Hepatocyte (in vitro differentiated cells): ENCODE results near the gene PISD. TPM values are rescaled to one million over a fixed set of nuclear protein-coding genes. Genes with fewer than 3 reads are reported as not detected.

Experiments used
- DNase-seq: peaks from one replicate; pipeline ENCODE4 v3.0.0-alpha.2; 2016; ENCODE audit warnings: low spot score
- H2AFZ ChIP-seq: fragments of 200-600 bp; sonication (generic); 2 replicates; pipeline ENCODE4 v1.6.0; 2016; ENCODE audit warnings: antibody characterized with exemption, mild to moderate bottlenecking
- H3K27ac ChIP-seq: fragments of 200-600 bp; sonication (generic); 2 replicates; pipeline ENCODE4 v1.5.1; 2016; ENCODE audit warnings: mild to moderate bottlenecking
- H3K27me3 ChIP-seq: fragments of 200-600 bp; sonication (generic); 2 replicates; pipeline ENCODE4 v1.6.1; 2016
- H3K36me3 ChIP-seq: fragments of 200-600 bp; sonication (generic); replicated peaks from 2 replicates; pipeline ENCODE4 v1.5.1; 2016; ENCODE audit warnings: low read depth; ENCODE audit not compliant: insufficient read depth
- H3K4me1 ChIP-seq: fragments of 200-600 bp; sonication (generic); 2 replicates; pipeline ENCODE4 v1.5.1; 2016; ENCODE audit warnings: mild to moderate bottlenecking, moderate library complexity; ENCODE audit not compliant: insufficient read depth
- H3K4me2 ChIP-seq: fragments of 200-600 bp; sonication (generic); 2 replicates; pipeline ENCODE4 v1.6.0; 2016
- H3K4me3 ChIP-seq: fragments of 200-600 bp; sonication (generic); 2 replicates; pipeline ENCODE4 v1.5.1; 2016; ENCODE audit warnings: mild to moderate bottlenecking
- H3K79me2 ChIP-seq: fragments of 200-600 bp; sonication (generic); 2 replicates; pipeline ENCODE4 v1.6.0; 2017; ENCODE audit warnings: mild to moderate bottlenecking
- H3K9me2 ChIP-seq: fragments of 200-600 bp; sonication (generic); replicated peaks from 2 replicates; pipeline ENCODE4 v1.6.0; 2017; ENCODE audit warnings: mild to moderate bottlenecking; ENCODE audit not compliant: insufficient read depth
- H3K9me3 ChIP-seq: fragments of 200-600 bp; sonication (generic); 2 replicates; pipeline ENCODE4 v1.5.1; 2016; ENCODE audit warnings: low read depth, mild to moderate bottlenecking
- H4K20me1 ChIP-seq: fragments of 200-600 bp; sonication (generic); 2 replicates; pipeline ENCODE4 v1.6.0; 2016; ENCODE audit warnings: mild to moderate bottlenecking; ENCODE audit not compliant: insufficient read depth, poor library complexity, severe bottlenecking
- CTCF ChIP-seq: fragments of 200-600 bp; sonication (generic); IDR thresholded peaks from 2 replicates; pipeline ENCODE4 v1.5.1; 2016; ENCODE audit warnings: antibody characterized with exemption, mild to moderate bottlenecking; ENCODE audit not compliant: poor library complexity
- EZH2 ChIP-seq: fragments of 200-600 bp; sonication (generic); IDR thresholded peaks from 2 replicates; pipeline ENCODE4 v1.6.1; 2016; ENCODE audit warnings: antibody characterized with exemption, mild to moderate bottlenecking, borderline replicate concordance
- EZH2phosphoT487 ChIP-seq: fragments of 200-600 bp; sonication (generic); IDR thresholded peaks from one replicate; pipeline ENCODE4 v1.6.1; 2018; ENCODE audit warnings: antibody characterized with exemption, mild to moderate bottlenecking, low read depth, moderate library complexity; ENCODE audit not compliant: unreplicated experiment, severe bottlenecking
- WGBS: methylation state at CpG from one replicate; pipeline ENCODE4 v1.1.6; 2016; ENCODE audit warnings: low lambda C conversion rate; ENCODE audit errors: missing lambda C conversion rate; 5-methylcytosine and 5-hydroxymethylcytosine counted together
- microRNA-seq: library from miRNA; unstranded; fragments of <30 nt; microRNA quantifications from one replicate; pipeline ENCODE4, GENCODE V29; 2017
- polyA plus RNA-seq: library from polyadenylated mRNA; unstranded; fragments of >200 nt; fragmentation: Nextera tagmentation; extraction: Ambion mirVana; gene quantifications from 2 replicates; pipeline ENCODE4 v1.2.1, GENCODE V29; 2016
- total RNA-seq: library from RNA; depleted of rRNA; stranded (reverse); fragments of >200 nt; gene quantifications from 2 replicates; pipeline ENCODE4 v1.2.3, GENCODE V29; 2014

PISD gene
- total and polyA plus RNA-seq, 2 experiments from 2014 or later: 46.2 to 62.9 TPM

- Histone ChIP-seq H3K27ac (no peak overlapping the region), H3K79me2 (no peaks in the 10 kb centered on the region), H3K9me3 (no peaks in the 10 kb centered on the region), H4K20me1 (no peaks in the 10 kb centered on the region), H3K27me3 (no peaks in the 10 kb centered on the region), H3K4me2 (no peak overlapping the region), H3K4me1 (no peaks in the 10 kb centered on the region), H3K36me3 (no peaks in the 10 kb centered on the region), H3K4me3 (no peak overlapping the region), H2AFZ (no peak overlapping the region), H3K9me2 (no peaks in the 10 kb centered on the region)
- WGBS: 93% methylated on average over 3 of the region's 3 CpGs
- DNase-seq: no peak
- TF ChIP-seq EZH2phosphoT487 (no peak), EZH2 (no peak), CTCF (no peak)
Observed at GRCh38 chr22:31574055-31574670, 87.9 kb downstream of the PISD start.

DNA sequence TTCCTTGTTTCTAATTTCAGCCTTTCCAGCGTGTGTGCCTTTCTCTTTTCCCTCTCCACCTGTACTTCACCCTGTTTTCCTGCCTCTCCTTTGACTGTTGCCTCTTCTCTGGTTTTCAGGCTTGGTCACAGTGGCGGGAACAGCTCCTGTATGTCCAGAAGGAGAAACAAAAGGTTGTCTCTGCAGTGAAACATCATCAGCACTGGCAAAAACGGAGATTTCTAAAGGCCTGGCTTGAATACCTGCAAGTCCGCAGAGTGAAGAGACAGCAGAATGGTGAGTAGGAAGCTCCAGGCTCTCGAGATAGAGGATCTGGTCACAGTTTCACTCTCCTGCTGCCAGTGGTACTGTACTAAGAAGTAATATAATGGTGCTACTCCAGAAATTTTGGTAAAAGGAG, 89.1 kb downstream of the PISD start:
- Histone ChIP-seq H3K36me3 (no peaks in the 10 kb centered on the region), H3K27me3 (no peaks in the 10 kb centered on the region), H2AFZ (no peak overlapping the region), H3K79me2 (no peaks in the 10 kb centered on the region), H3K27ac (no peak overlapping the region), H3K9me3 (no peaks in the 10 kb centered on the region), H3K4me1 (no peaks in the 10 kb centered on the region), H3K4me2 (no peak overlapping the region), H4K20me1 (no peaks in the 10 kb centered on the region), H3K9me2 (no peaks in the 10 kb centered on the region), H3K4me3 (no peak overlapping the region)
- DNase-seq: no peak
- TF ChIP-seq EZH2 (no peak), EZH2phosphoT487 (no peak), CTCF (no peak)
- 91% methylated on average over 5 of the region's 5 CpGs for WGBS

DNA sequence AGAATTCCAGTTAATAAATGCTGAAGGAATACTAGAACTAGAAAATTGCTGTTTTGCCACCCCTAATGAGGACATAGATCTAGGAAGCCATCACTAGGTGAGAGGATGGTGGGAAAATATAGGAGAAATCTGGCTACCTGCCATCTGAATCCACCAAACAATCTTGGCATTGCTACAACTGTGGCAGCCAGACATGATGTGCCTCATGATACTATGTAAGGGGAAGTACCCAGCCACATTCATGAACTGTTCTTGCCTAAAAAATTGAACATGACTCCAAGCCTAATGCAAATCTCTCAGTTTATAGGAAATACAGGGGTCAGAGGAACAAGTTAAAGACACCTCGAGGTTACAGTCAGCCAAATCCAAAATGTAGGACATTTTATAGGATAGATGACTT, 92.9 kb downstream of the PISD start:
- Histone ChIP-seq H3K79me2 (no peaks in the 10 kb centered on the region), H3K4me3 (no peak overlapping the region), H2AFZ (no peak overlapping the region), H3K9me3 (no peaks in the 10 kb centered on the region), H3K4me2 (no peak overlapping the region), H3K9me2 (no peaks in the 10 kb centered on the region), H3K4me1 (no peaks in the 10 kb centered on the region), H3K27me3 (no peaks in the 10 kb centered on the region), H4K20me1 (no peaks in the 10 kb centered on the region), H3K36me3 (no peaks in the 10 kb centered on the region), H3K27ac (no peak overlapping the region)
- WGBS: 93% methylated on average over 1 of the region's 1 CpG
- no peak for DNase-seq
- TF ChIP-seq CTCF: no peak

Small RNA genes within 50 kb of the gene (microRNA-seq; reads per million reads assigned to microRNA genes)
- gene MIR7109: 2.2 reads per million

Other genes with a start within 250 kb of the PISD start
- gene EIF4ENIF1, start 172.4 kb downstream of the PISD start, total RNA-seq: 6.9 and 9.2 TPM in 2 replicates
- gene EIF4ENIF1, start 172.4 kb downstream of the PISD start, polyA plus RNA-seq: 13.3 and 15.1 TPM in 2 replicates
- gene SFI1, start 165.7 kb downstream of the PISD start, total RNA-seq: 14.2 and 16.1 TPM in 2 replicates
- 23.3 and 26.8 TPM in 2 replicates for gene SFI1, start 165.7 kb downstream of the PISD start, polyA plus RNA-seq
- 22.9 and 30.4 TPM in 2 replicates for gene PRR14L, start 87.9 kb upstream of the PISD start, total RNA-seq
- 12.6 and 13.2 TPM in 2 replicates for gene PRR14L, start 87.9 kb upstream of the PISD start, polyA plus RNA-seq
- 14.5 and 15.9 TPM in 2 replicates for gene DEPDC5, start 91.8 kb upstream of the PISD start, total RNA-seq
- gene DEPDC5, start 91.8 kb upstream of the PISD start, polyA plus RNA-seq: 12.9 and 14.7 TPM in 2 replicates